AG04450 (cell line): ENCODE measurements around the gene CHURC1. TPM values are rescaled to one million over a fixed set of nuclear protein-coding genes. Genes with fewer than 3 reads are reported as not detected.

Experiments used
- CTCF ChIA-PET: fragments of 300-600, 350-600 bp; formaldehyde crosslinking; extraction: SDS; loops from one replicate; lab custom pipeline; 2022; ENCODE audit warnings: antibody characterized with exemption, inconsistent platforms; lab: Charles Lee
- POLR2A ChIA-PET: fragments of 350-600 bp; formaldehyde crosslinking; extraction: SDS; loops from one replicate; lab custom pipeline; 2021; ENCODE audit warnings: antibody characterized with exemption, inconsistent platforms; lab: Yijun Ruan, JAX
- DNase-seq: peaks from one replicate; pipeline ENCODE4 v3.0.0-alpha.2; 2011; ENCODE audit warnings: low read depth, low spot score
- H3K27ac ChIP-seq: one replicate; pipeline ENCODE4 v1.5.1; 2012; ENCODE audit warnings: low read depth, low read length, control low read depth
- H3K27me3 ChIP-seq: one replicate; pipeline ENCODE4 v1.6.0; 2012; ENCODE audit warnings: low read length; ENCODE audit not compliant: control insufficient read depth, insufficient read depth
- H3K4me3 ChIP-seq: 2 replicates; pipeline ENCODE4 v1.5.1; 2011; ENCODE audit warnings: mild to moderate bottlenecking, low read depth, low read length, control low read depth
- H3K9me3 ChIP-seq: 2 replicates; pipeline ENCODE4 v1.5.1; 2012; ENCODE audit warnings: low read length; ENCODE audit not compliant: control insufficient read depth, insufficient read depth
- CTCF ChIP-seq: IDR thresholded peaks from 2 replicates; pipeline ENCODE4 v1.5.1; 2011; ENCODE audit warnings: low read depth, low read length, control low read depth, inconsistent platforms
- polyA plus RNA-seq: library from polyadenylated mRNA; depleted of rRNA; stranded (reverse); fragments of >200 nt; gene quantifications from 2 replicates; pipeline ENCODE4 v1.2.3, GENCODE V29; 2011

Gene CHURC1
- polyA plus RNA-seq, 1 experiment, result 113 TPM

GRCh38 chr14:64958201-64958600 is 43.9 kb downstream of the CHURC1 start:
- Histone ChIP-seq H3K27me3 (no peaks in the 10 kb centered on the region), H3K27ac (no peak overlapping the region), H3K9me3 (no peaks in the 10 kb centered on the region), H3K4me3 (no peak overlapping the region)
- no peak for DNase-seq
- TF ChIP-seq CTCF, result no peak
- ChIA-PET POLR2A (no interaction called here), CTCF (interaction anchor here (0.8 kb wide), 1 partner anchor 26 kb away, joined by 3 read pairs; no protein-coding TSS in a partner anchor)

DNA sequence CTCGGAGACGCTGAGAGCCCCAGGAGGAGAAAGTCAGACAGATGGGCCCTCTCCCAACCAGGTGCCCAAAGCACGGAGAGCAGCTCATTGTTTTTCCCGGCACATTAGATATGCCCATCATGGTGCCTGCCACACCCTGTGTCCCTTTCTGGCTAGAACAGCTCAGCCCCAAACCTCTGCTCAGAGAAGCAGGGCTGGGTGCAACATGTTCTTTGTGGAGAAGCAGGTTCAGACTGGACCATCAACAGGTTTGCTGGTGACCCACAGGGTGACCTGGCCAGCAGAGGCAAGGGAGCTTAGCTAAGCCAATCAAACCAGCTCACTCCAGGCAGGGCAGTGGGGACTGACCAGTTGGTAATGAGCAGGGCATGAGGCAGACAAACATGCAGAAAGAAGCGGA is 44.5 kb downstream of the CHURC1 start:
- H3K27ac ChIP-seq, result no peak overlapping the region
- no peak overlapping the region for H3K4me3 ChIP-seq
- no peak for TF ChIP-seq CTCF
- H3K9me3 ChIP-seq, result no peaks in the 10 kb centered on the region
- H3K27me3 ChIP-seq, result no peaks in the 10 kb centered on the region
- no peak for DNase-seq
- CTCF ChIA-PET, result interaction anchor here (0.8 to 1.3 kb wide), 2 partner anchors 25 to 28 kb away, joined by 3 read pairs; partner anchors contain the start of gene FNTB
- POLR2A ChIA-PET, result no interaction called here

DNA sequence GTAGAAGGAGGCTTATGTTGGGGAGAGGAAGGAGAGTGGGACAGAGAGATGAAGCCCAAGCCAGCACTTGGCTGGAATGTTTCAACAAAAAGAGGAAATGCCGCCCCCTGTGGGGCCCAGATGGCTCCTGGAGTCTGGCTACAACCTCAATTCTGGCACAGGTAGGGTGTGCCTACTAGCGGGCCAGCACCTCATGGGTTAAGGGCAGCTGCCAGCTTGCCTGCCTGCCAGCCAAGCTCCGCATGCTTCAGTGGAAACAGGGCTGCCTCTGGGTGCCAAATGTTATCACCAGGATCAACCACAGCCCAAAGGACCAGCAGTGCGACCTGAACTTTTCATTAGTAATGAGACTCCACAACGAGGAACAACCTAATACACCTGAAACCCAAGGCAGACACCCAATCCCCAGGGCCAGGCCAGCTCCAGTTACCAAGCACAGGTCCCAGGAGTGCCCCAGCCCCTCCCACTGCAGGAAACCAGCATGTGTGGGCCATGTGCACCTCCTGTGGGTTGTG is 46.6 kb downstream of the CHURC1 start:
- Histone ChIP-seq H3K27me3 (no peaks in the 10 kb centered on the region), H3K27ac (no peak overlapping the region), H3K9me3 (no peaks in the 10 kb centered on the region), H3K4me3 (no peak overlapping the region)
- DNase-seq, result no peak
- ChIA-PET CTCF (interaction anchor here (0.6 kb wide), 1 partner anchor 15 kb away, joined by 3 read pairs; no protein-coding TSS in a partner anchor), POLR2A (no interaction called here)
- TF ChIP-seq CTCF, result no peak

- Histone ChIP-seq H3K4me3 (no peak overlapping the region), H3K27me3 (no peaks in the 10 kb centered on the region), H3K9me3 (no peaks in the 10 kb centered on the region), H3K27ac (no peak overlapping the region)
- TF ChIP-seq CTCF, result no peak
- CTCF ChIA-PET, result interaction anchor here (0.5 kb wide), 1 partner anchor 19 kb away, joined by 3 read pairs; no protein-coding TSS in a partner anchor
- no peak for DNase-seq
- POLR2A ChIA-PET, result no interaction called here
Measured at GRCh38 chr14:64963611-64964010, 49.4 kb downstream of the CHURC1 start.

DNA sequence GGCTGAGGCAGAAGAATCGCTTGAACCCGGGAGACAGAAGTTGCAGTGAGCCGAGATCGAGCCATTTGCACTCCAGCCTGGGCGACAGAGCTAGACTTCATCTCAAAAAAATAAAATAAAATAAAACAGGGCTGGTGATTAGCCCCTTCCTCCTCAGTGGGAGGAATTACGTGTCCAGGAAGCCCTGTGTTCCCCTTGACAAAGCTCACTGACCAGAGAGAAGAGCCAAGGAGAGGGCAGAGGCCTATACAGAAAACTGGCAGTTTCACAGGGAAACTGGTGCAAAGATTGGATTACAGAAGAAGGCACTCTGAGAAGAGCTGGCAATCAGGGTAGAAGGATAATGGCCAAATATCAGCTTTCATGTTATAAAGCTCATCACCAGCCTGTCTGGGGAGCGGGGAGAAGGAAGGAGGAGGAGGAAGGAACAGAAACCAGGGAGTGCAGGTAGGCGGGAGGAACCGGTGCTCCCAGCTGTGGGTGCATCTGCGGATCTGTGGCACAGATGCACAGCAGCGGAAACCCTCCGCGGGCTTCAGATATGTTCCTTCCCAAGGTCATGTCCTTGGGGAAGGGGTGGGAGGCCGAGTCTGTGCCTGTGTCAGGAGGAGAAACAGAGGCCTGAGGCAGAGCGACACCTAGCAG is 51.2 kb downstream of the CHURC1 start:
- Histone ChIP-seq H3K9me3 (no peaks in the 10 kb centered on the region), H3K27ac (no peak overlapping the region), H3K27me3 (peaks cover 3% of the 10 kb centered on the region), H3K4me3 (no peak overlapping the region)
- ChIA-PET POLR2A (no interaction called here), CTCF (interaction anchor here (1.7 kb wide), 1 partner anchor 54 kb away, joined by 5 read pairs; no protein-coding TSS in a partner anchor)
- no peak for DNase-seq
- no peak for TF ChIP-seq CTCF
